IMR-90 (cell line): Measurements from ENCODE around the gene KIFC3. TPM values are rescaled to one million over a fixed set of nuclear protein-coding genes. Genes with fewer than 3 reads are reported as not detected.

ENCODE experiments used
- ATAC-seq: fragments of 200-7000 bp; cut with Tn5 transposase; 2 replicates; pipeline ENCODE4 v1.9.1; 2020; ENCODE audit warnings: low read depth, mild to moderate bottlenecking, moderate library complexity
- BruUV-seq: library from RNA; stranded (reverse); fragments of 400-500 nt; replicated peaks from 2 replicates; lab custom pipeline; 2021; lab: Mats Ljungman, UMichigan
- CTCF ChIA-PET: fragments of 300-600 bp; formaldehyde crosslinking; extraction: SDS; loops from one replicate; lab custom pipeline; 2021; ENCODE audit warnings: antibody characterized with exemption; lab: Yijun Ruan, JAX
- POLR2A ChIA-PET: fragments of 300-600 bp; sonication (Branson Sonifier 250); formaldehyde crosslinking; loops from one replicate; lab custom pipeline; 2022; ENCODE audit warnings: antibody characterized with exemption; ENCODE audit not compliant: unreplicated experiment; lab: Charles Lee
- DNase-seq: peaks from one replicate; pipeline ENCODE4 v3.0.0; 2013
- H2AFZ ChIP-seq: replicated peaks from 2 replicates; pipeline ENCODE3; 2013; ENCODE audit warnings: low read length, mild to moderate bottlenecking; ENCODE audit not compliant: poor library complexity
- H2AK5ac ChIP-seq: 2 replicates; pipeline ENCODE4 v1.6.1; 2013; ENCODE audit warnings: low read depth, low read length, inconsistent platforms
- H2AK9ac ChIP-seq: replicated peaks from 2 replicates; pipeline ENCODE3; 2013; ENCODE audit warnings: mild to moderate bottlenecking, low read depth, low read length, moderate library complexity; ENCODE audit not compliant: poor library complexity
- H2BK120ac ChIP-seq: 2 replicates; pipeline ENCODE4 v1.6.1; 2013; ENCODE audit warnings: low read depth, low read length, inconsistent platforms
- H2BK15ac ChIP-seq: 3 replicates; pipeline ENCODE4 v1.6.1; 2013; ENCODE audit warnings: low read depth, low read length, inconsistent platforms
- H2BK20ac ChIP-seq: 2 replicates; pipeline ENCODE4 v1.6.1; 2013; ENCODE audit warnings: low read depth, mild to moderate bottlenecking, inconsistent platforms, low read length, moderate library complexity
- H2BK5ac ChIP-seq: 2 replicates; pipeline ENCODE4 v1.6.1; 2013; ENCODE audit warnings: mild to moderate bottlenecking, low read depth, low read length, inconsistent platforms; ENCODE audit not compliant: poor library complexity, severe bottlenecking
- H3K14ac ChIP-seq: replicated peaks from 2 replicates; pipeline ENCODE4 v1.6.1; 2013; ENCODE audit warnings: low read depth, low read length, inconsistent platforms
- H3K18ac ChIP-seq: 2 replicates; pipeline ENCODE4 v1.6.1; 2013; ENCODE audit warnings: low read depth, low read length, control low read depth
- H3K23ac ChIP-seq: 2 replicates; pipeline ENCODE4 v1.6.1; 2013; ENCODE audit warnings: low read depth, low read length, inconsistent platforms
- H3K27ac ChIP-seq: 2 replicates; pipeline ENCODE4 v1.5.1; 2013; ENCODE audit warnings: mild to moderate bottlenecking, control low read depth, low read length; ENCODE audit not compliant: insufficient read depth
- H3K27me3 ChIP-seq: 2 replicates; pipeline ENCODE4 v1.6.1; 2013; ENCODE audit warnings: low read length; ENCODE audit not compliant: control insufficient read depth, insufficient read depth
- H3K36me3 ChIP-seq: 2 replicates; pipeline ENCODE4 v1.6.1; 2013; ENCODE audit warnings: low read length, mixed read lengths; ENCODE audit not compliant: control insufficient read depth, insufficient read depth
- H3K4ac ChIP-seq: 2 replicates; pipeline ENCODE4 v1.6.1; 2013; ENCODE audit warnings: low read depth, low read length, inconsistent platforms
- H3K4me1 ChIP-seq: 2 replicates; pipeline ENCODE4 v1.6.1; 2013; ENCODE audit warnings: low read length, mixed read lengths; ENCODE audit not compliant: control insufficient read depth, insufficient read depth
- H3K4me2 ChIP-seq: 2 replicates; pipeline ENCODE4 v1.6.1; 2013; ENCODE audit warnings: low read depth, mild to moderate bottlenecking, control low read depth, low read length, moderate library complexity
- H3K4me3 ChIP-seq: 2 replicates; pipeline ENCODE4 v1.5.1; 2013; ENCODE audit warnings: low read depth, mild to moderate bottlenecking, control low read depth, low read length, moderate library complexity; ENCODE audit not compliant: insufficient read depth
- H3K56ac ChIP-seq: 2 replicates; pipeline ENCODE4 v1.6.1; 2013; ENCODE audit warnings: low read length, inconsistent platforms; ENCODE audit not compliant: insufficient read depth; ENCODE audit errors: extremely low read depth
- H3K79me1 ChIP-seq, 2 experiments: 2 replicates each; pipeline ENCODE4 v1.6.1; 2013; ENCODE audit warnings: low read length in 2 of 2, inconsistent platforms in 1 of 2, low read depth in 1 of 2
- H3K9ac ChIP-seq: 2 replicates; pipeline ENCODE4 v1.6.1; 2013; ENCODE audit warnings: low read depth, low read length, control low read depth
- H3K9me1 ChIP-seq: 2 replicates; pipeline ENCODE4 v1.6.1; 2013; ENCODE audit warnings: low read length, inconsistent platforms; ENCODE audit not compliant: insufficient read depth
- H3K9me3 ChIP-seq: 2 replicates; pipeline ENCODE4 v1.6.1; 2013; ENCODE audit warnings: low read length; ENCODE audit not compliant: control insufficient read depth, insufficient read depth
- H4K20me1 ChIP-seq: 2 replicates; pipeline ENCODE4 v1.6.1; 2013; ENCODE audit warnings: low read length, inconsistent platforms; ENCODE audit not compliant: insufficient read depth
- H4K5ac ChIP-seq: 2 replicates; pipeline ENCODE4 v1.6.1; 2013; ENCODE audit warnings: mild to moderate bottlenecking, low read depth, low read length, control low read depth
- H4K8ac ChIP-seq, 2 experiments: 2 replicates each; pipeline ENCODE4 v1.6.1; 2013; ENCODE audit warnings: low read depth in 2 of 2, low read length in 2 of 2, control low read depth in 1 of 2, inconsistent platforms in 1 of 2
- H4K91ac ChIP-seq: 2 replicates; pipeline ENCODE4 v1.6.1; 2013; ENCODE audit warnings: low read depth, low read length, inconsistent platforms; ENCODE audit not compliant: insufficient read depth
- BHLHE40 ChIP-seq: fragments of 150-350 bp; IDR thresholded peaks from 2 replicates; pipeline ENCODE4 v1.6.1; 2016; ENCODE audit warnings: mild to moderate bottlenecking, low read depth, low read length
- CEBPB ChIP-seq: IDR thresholded peaks from 2 replicates; pipeline ENCODE4 v1.6.1; 2012; ENCODE audit warnings: low read depth, low read length, improper control_type of control experiment
- CHD1 ChIP-seq: IDR thresholded peaks from 2 replicates; pipeline ENCODE4 v1.6.1; 2012; ENCODE audit warnings: low read depth, low read length, improper control_type of control experiment
- CTCF ChIP-seq: conservative IDR thresholded peaks from 2 replicates; pipeline ENCODE4 v1.5.1; 2012; ENCODE audit warnings: mild to moderate bottlenecking, low read depth, low read length, improper control_type of control experiment
- ELK1 ChIP-seq: fragments of 150-350 bp; IDR thresholded peaks from 2 replicates; pipeline ENCODE4 v1.6.1; 2016; ENCODE audit warnings: low read depth, mild to moderate bottlenecking, low read length, moderate library complexity, borderline replicate concordance
- FOS ChIP-seq: fragments of 150-350 bp; IDR thresholded peaks from 2 replicates; pipeline ENCODE4 v1.6.1; 2016; ENCODE audit warnings: low read depth, low read length
- MAFK ChIP-seq: IDR thresholded peaks from 2 replicates; pipeline ENCODE4 v1.6.1; 2012; ENCODE audit warnings: low read depth, low read length, improper control_type of control experiment
- MAZ ChIP-seq: IDR thresholded peaks from 2 replicates; pipeline ENCODE4 v1.6.1; 2012; ENCODE audit warnings: low read depth, mild to moderate bottlenecking, low read length, improper control_type of control experiment, moderate library complexity, borderline replicate concordance
- MXI1 ChIP-seq: IDR thresholded peaks from 2 replicates; pipeline ENCODE4 v1.6.1; 2012; ENCODE audit warnings: low read depth, mild to moderate bottlenecking, low read length, moderate library complexity, borderline replicate concordance
- NFE2L2 ChIP-seq: fragments of 150-350 bp; IDR thresholded peaks from 2 replicates; pipeline ENCODE4 v1.6.1; 2016; ENCODE audit warnings: low read depth, mild to moderate bottlenecking, low read length
- POLR2A ChIP-seq: IDR thresholded peaks from 2 replicates; pipeline ENCODE4 v1.6.1; 2012; ENCODE audit warnings: mild to moderate bottlenecking, low read depth, low read length
- RAD21 ChIP-seq: IDR thresholded peaks from 2 replicates; pipeline ENCODE4 v1.6.1; 2012; ENCODE audit warnings: low read length, improper control_type of control experiment
- RCOR1 ChIP-seq: IDR thresholded peaks from 2 replicates; pipeline ENCODE4 v1.6.1; 2012; ENCODE audit warnings: mild to moderate bottlenecking, low read length, improper control_type of control experiment; ENCODE audit not compliant: insufficient replicate concordance
- RFX5 ChIP-seq: IDR thresholded peaks from 2 replicates; pipeline ENCODE4 v1.8.0; 2012; ENCODE audit warnings: low read depth, mild to moderate bottlenecking, low read length, moderate library complexity
- SMC3 ChIP-seq: fragments of 150-350 bp; IDR thresholded peaks from 2 replicates; pipeline ENCODE4 v1.6.1; 2016; ENCODE audit warnings: low read depth, mild to moderate bottlenecking, antibody characterized with exemption, low read length, moderate library complexity
- USF2 ChIP-seq: fragments of 150-350 bp; IDR thresholded peaks from 2 replicates; pipeline ENCODE4 v1.6.1; 2017; ENCODE audit warnings: mild to moderate bottlenecking, antibody characterized with exemption, low read length, low read depth
- whole genome bisulfite sequencing, 2 experiments: methylation state at CpG; one replicate each; pipeline versions ENCODE4 v1.1.5 to v1.1.7; 2013; ENCODE audit warnings: missing lambda C conversion rate in 2 of 2; ENCODE audit not compliant: insufficient read length in 1 of 2; ENCODE audit errors: extremely low coverage in 2 of 2; 5-methylcytosine and 5-hydroxymethylcytosine counted together
- dilution Hi-C: fragments of 300-500 bp; cut with HindIII; formaldehyde crosslinking; loops from one replicate; pipeline ENCODE4 v1.14.3; 2018; ENCODE audit warnings: low sequenced_read_pairs; ENCODE audit not compliant: unreplicated experiment
- in situ Hi-C: fragments of 300-500 bp; cut with MboI; formaldehyde crosslinking; loops from 3 replicates; pipeline ENCODE4 v1.14.3; 2019; ENCODE audit warnings: low sequenced_read_pairs, inconsistent platforms, mixed read lengths
- intact Hi-C: fragments of 100-400 bp; cut with micrococcal nuclease; formaldehyde crosslinking; loops from 2 replicates; pipeline ENCODE4 v1.10.0; 2022
- polyA plus RNA-seq, 3 experiments: library from polyadenylated mRNA; depleted of rRNA; stranded (reverse); fragments of >200 nt; gene quantifications; 2 replicates each; pipeline ENCODE4 v1.2.3, GENCODE V29; 2012; ENCODE audit warnings: low replicate concordance in 1 of 3
- total RNA-seq: library from RNA; depleted of rRNA; stranded (reverse); fragments of >200 nt; gene quantifications from 2 replicates; pipeline ENCODE4 v1.2.3, GENCODE V29; 2012

The KIFC3 gene
- total and polyA plus RNA-seq, 2 of the 4 experiments (the other 2 are of a cell fraction): 48.6 to 62.5 TPM

- Histone ChIP-seq H3K4ac (no peak overlapping the region), H2BK120ac (no peak overlapping the region), H3K4me3 (no peak overlapping the region), H3K36me3 (peaks cover 24% of the 10 kb centered on the region), H3K4me1 (peaks cover 4% of the 10 kb centered on the region), H4K20me1 (peaks cover 23% of the 10 kb centered on the region; the same call in 1 of the 2 replicates), H3K56ac (no peak overlapping the region), H3K4me2 (no peak overlapping the region), H3K9ac (no peak overlapping the region), H2AK5ac (no peak overlapping the region), H3K9me3 (no peaks in the 10 kb centered on the region), H2AFZ (no peak overlapping the region), H2AK9ac (no peak overlapping the region), H3K27ac (no peak overlapping the region), H3K27me3 (no peaks in the 10 kb centered on the region), H3K14ac (no peak overlapping the region), H4K8ac (no peak overlapping the region), H3K9me1 (no peaks in the 10 kb centered on the region; the same call in 1 of the 2 replicates), H3K18ac (no peak overlapping the region), H4K91ac (no peak overlapping the region), H2BK5ac (no peak overlapping the region), H3K79me1 (peaks cover 29 to 67% of the 10 kb centered on the region in 2 experiments), H2BK20ac (no peak overlapping the region), H2BK15ac (no peak overlapping the region), H4K5ac (no peak overlapping the region), H3K23ac (no peak overlapping the region)
- ChIA-PET CTCF (no interaction called here), POLR2A (no interaction called here)
- ATAC-seq: no peak
- DNase-seq: no peak
- WGBS, 2 experiments: no CpG with 5 or more reads among the region's 5 CpGs
- dilution Hi-C loops: no loop called here
- TF ChIP-seq MAZ (no peak), MXI1 (no peak), FOS (no peak), NFE2L2 (no peak), RFX5 (no peak), RCOR1 (no peak), RAD21 (no peak), USF2 (no peak), CTCF (no peak), SMC3 (no peak), CEBPB (no peak), ELK1 (no peak), BHLHE40 (no peak), MAFK (no peak), POLR2A (no peak), CHD1 (no peak)
- BruUV-seq: no TSS peak
- in situ Hi-C loops: no loop called here
- intact Hi-C loops: no loop called here
Observed at GRCh38 chr16:57778658-57779057, 23.6 kb downstream of the KIFC3 start.
